GM23338 (cell line): Measurements from ENCODE around the gene TAPBPL. TPM values are rescaled to one million over a fixed set of nuclear protein-coding genes. Genes with fewer than 3 reads are reported as not detected.

Experiments used
- ATAC-seq: fragments of 200-7000 bp; cut with Tn5 transposase; 3 replicates; pipeline ENCODE4 v1.9.1; 2020
- DNase-seq: peaks from one replicate; pipeline ENCODE4 v3.0.0-alpha.2; 2015; ENCODE audit warnings: low spot score
- H2AFZ ChIP-seq: fragments of 200-600 bp; sonication (generic); 2 replicates; pipeline ENCODE4 v1.8.0; 2016; ENCODE audit warnings: antibody characterized with exemption, mild to moderate bottlenecking, moderate library complexity
- H3F3A ChIP-seq: fragments of 200-600 bp; sonication (generic); replicated peaks from 2 replicates; pipeline ENCODE4 v1.8.0; 2017; ENCODE audit warnings: antibody characterized with exemption, mixed run types, low read depth
- H3K27ac ChIP-seq: fragments of 200-600 bp; sonication (generic); 2 replicates; pipeline ENCODE4 v1.6.1; 2016; ENCODE audit warnings: low read depth
- H3K27me3 ChIP-seq: fragments of 200-600 bp; sonication (generic); 2 replicates; pipeline ENCODE4 v1.8.0; 2016; ENCODE audit warnings: mild to moderate bottlenecking, mixed run types, moderate library complexity; ENCODE audit not compliant: insufficient read depth
- H3K36me3 ChIP-seq: fragments of 200-600 bp; sonication (generic); 2 replicates; pipeline ENCODE4 v1.8.0; 2016; ENCODE audit warnings: mild to moderate bottlenecking; ENCODE audit not compliant: insufficient read depth
- H3K4me1 ChIP-seq: fragments of 200-600 bp; sonication (generic); 2 replicates; pipeline ENCODE4 v1.8.0; 2016; ENCODE audit warnings: mild to moderate bottlenecking, moderate library complexity; ENCODE audit not compliant: insufficient read depth
- H3K4me2 ChIP-seq: fragments of 200-600 bp; sonication (generic); 2 replicates; pipeline ENCODE4 v1.7.1; 2017; ENCODE audit warnings: mixed run types
- H3K4me3 ChIP-seq: fragments of 200-600 bp; sonication (generic); 2 replicates; pipeline ENCODE4 v1.6.1; 2016; ENCODE audit warnings: mixed run types
- H3K79me2 ChIP-seq: fragments of 200-600 bp; sonication (generic); replicated peaks from 2 replicates; pipeline ENCODE4 v1.8.0; 2017; ENCODE audit warnings: mild to moderate bottlenecking; ENCODE audit not compliant: insufficient read depth
- H3K9me2 ChIP-seq: fragments of 200-600 bp; sonication (generic); 2 replicates; pipeline ENCODE4 v1.8.0; 2017; ENCODE audit not compliant: insufficient read depth
- H4K20me1 ChIP-seq: fragments of 200-600 bp; sonication (generic); replicated peaks from 2 replicates; pipeline ENCODE4 v1.8.0; 2017; ENCODE audit warnings: mild to moderate bottlenecking; ENCODE audit not compliant: insufficient read depth
- H3K27ac Mint-ChIP-seq: 2 replicates; pipeline ENCODE4 v1.8.0; 2020; ENCODE audit warnings: inconsistent platforms, mild to moderate bottlenecking, moderate library complexity, mixed read lengths
- H3K27me3 Mint-ChIP-seq: 3 replicates; pipeline ENCODE4 v1.8.0; 2022; ENCODE audit warnings: low read depth, mild to moderate bottlenecking, moderate library complexity, mixed read lengths, inconsistent platforms; ENCODE audit not compliant: insufficient read depth, poor library complexity
- H3K36me3 Mint-ChIP-seq: 3 replicates; pipeline ENCODE4 v1.8.0; 2021; ENCODE audit warnings: low read depth, mild to moderate bottlenecking, inconsistent platforms, moderate library complexity, mixed read lengths
- H3K4me1 Mint-ChIP-seq: 3 replicates; pipeline ENCODE4 v1.8.0; 2020; ENCODE audit warnings: mild to moderate bottlenecking, inconsistent platforms, mixed read lengths
- H3K4me3 Mint-ChIP-seq: 3 replicates; pipeline ENCODE4 v1.8.0; 2021; ENCODE audit warnings: moderate library complexity, mild to moderate bottlenecking, inconsistent platforms, mixed read lengths
- H3K9me3 Mint-ChIP-seq: 3 replicates; pipeline ENCODE4 v1.8.0; 2020; ENCODE audit warnings: moderate library complexity, mild to moderate bottlenecking, inconsistent platforms, mixed read lengths
- CREB1 ChIP-seq: fragments of 250-450 bp; sonication (Bioruptor Pico); IDR thresholded peaks from 2 replicates; pipeline ENCODE4 v1.5.0; 2020; ENCODE audit warnings: low read depth, mild to moderate bottlenecking, moderate library complexity
- CTCF ChIP-seq, 2 experiments: fragments of 200-600 bp in 1 of 2; sonication (generic) in 1 of 2; conservative IDR thresholded peaks; 2 replicates each; pipeline versions ENCODE4 v1.5.1 to v1.6.1; 2016 to 2017; ENCODE audit warnings: antibody characterized with exemption in 2 of 2, low read depth in 2 of 2, mild to moderate bottlenecking in 2 of 2, moderate library complexity in 1 of 2
- ETS1 ChIP-seq: IDR thresholded peaks from 2 replicates; pipeline ENCODE4 v1.6.1; 2016; ENCODE audit warnings: antibody characterized with exemption
- EZH2 ChIP-seq: fragments of 200-600 bp; sonication (generic); IDR thresholded peaks from one replicate; pipeline ENCODE4 v1.8.0; 2017; ENCODE audit warnings: antibody characterized with exemption, mild to moderate bottlenecking, low read depth; ENCODE audit not compliant: unreplicated experiment
- EZH2phosphoT487 ChIP-seq: fragments of 200-600 bp; sonication (generic); IDR thresholded peaks from one replicate; pipeline ENCODE4 v1.8.1; 2018; ENCODE audit warnings: antibody characterized with exemption; ENCODE audit not compliant: unreplicated experiment
- JUNB ChIP-seq: IDR thresholded peaks from one replicate; pipeline ENCODE4 v1.6.1; 2016; ENCODE audit warnings: antibody characterized with exemption; ENCODE audit not compliant: unreplicated experiment
- NANOG ChIP-seq: IDR thresholded peaks from 2 replicates; pipeline ENCODE4 v1.6.1; 2016; ENCODE audit warnings: antibody characterized with exemption, borderline replicate concordance
- POLR2AphosphoS5 ChIP-seq: IDR thresholded peaks from 2 replicates; pipeline ENCODE4 v1.6.1; 2016; ENCODE audit warnings: antibody characterized with exemption, low read depth
- REST ChIP-seq: IDR thresholded peaks from one replicate; pipeline ENCODE4 v1.6.1; 2018; ENCODE audit warnings: antibody characterized with exemption; ENCODE audit not compliant: unreplicated experiment
- STAT1 ChIP-seq: IDR thresholded peaks from one replicate; pipeline ENCODE4 v1.6.1; 2016; ENCODE audit warnings: antibody characterized with exemption; ENCODE audit not compliant: unreplicated experiment
- ZNF114 ChIP-seq: fragments of 250-450 bp; sonication (Bioruptor Pico); IDR thresholded peaks from 2 replicates; pipeline ENCODE4 v1.5.0; 2020; ENCODE audit warnings: mild to moderate bottlenecking, moderate library complexity
- ZNF331 ChIP-seq: fragments of 250-450 bp; sonication (Bioruptor Pico); IDR thresholded peaks from 2 replicates; pipeline ENCODE4 v1.5.0; 2020; ENCODE audit warnings: low read depth, mild to moderate bottlenecking, moderate library complexity
- ZNF462 ChIP-seq: fragments of 250-450 bp; sonication (Bioruptor Pico); IDR thresholded peaks from 2 replicates; pipeline ENCODE4 v1.5.0; 2020; ENCODE audit warnings: mild to moderate bottlenecking, moderate library complexity
- polyA plus RNA-seq: library from polyadenylated mRNA; unstranded; fragments of >200 nt; fragmentation: Nextera tagmentation; extraction: Ambion mirVana; gene quantifications from 2 replicates; pipeline ENCODE4 v1.2.1, GENCODE V29; 2016
- total RNA-seq: library from RNA; depleted of rRNA; stranded (reverse); fragments of >200 nt; shearing (Covaris generic); gene quantifications from 2 replicates; pipeline ENCODE4 v1.2.3, GENCODE V29; 2014

The TAPBPL gene
- total and polyA plus RNA-seq, 2 experiments from 2014 or later: 0.59 to 0.65 TPM

GRCh38 chr12:6500466-6500865 is 48.6 kb downstream of the TAPBPL start:
- no peak overlapping the region for H2AFZ ChIP-seq
- no peak overlapping the region for H3K4me3 ChIP-seq
- no peak overlapping the region for H3K27ac Mint-ChIP-seq
- DNase-seq (no peak), ATAC-seq (no peak)
- no peaks in the 10 kb centered on the region for H3K9me2 ChIP-seq
- no peak overlapping the region for H3K4me2 ChIP-seq
- H3K27ac ChIP-seq: no peak overlapping the region
- H3K27me3 Mint-ChIP-seq: no peaks in the 10 kb centered on the region
- H3K9me3 Mint-ChIP-seq: no peaks in the 10 kb centered on the region
- H3F3A ChIP-seq: no peaks in the 10 kb centered on the region
- peaks cover 3% of the 10 kb centered on the region; the same call in 2 of the 3 replicates for H3K4me1 Mint-ChIP-seq
- no peaks in the 10 kb centered on the region for H3K27me3 ChIP-seq
- peaks cover 45% of the 10 kb centered on the region for H3K36me3 Mint-ChIP-seq
- TF ChIP-seq ZNF114 (no peak), ETS1 (no peak), POLR2AphosphoS5 (no peak), STAT1 (no peak), ZNF462 (CRISPR knock-in tag) (no peak), CREB1 (CRISPR knock-in tag) (no peak), ZNF331 (CRISPR knock-in tag) (no peak), NANOG (no peak), REST (no peak), EZH2phosphoT487 (no peak), JUNB (no peak), CTCF (conservative IDR thresholded peaks at IDR 0.05; ENCODE audit: low read depth in 2 of 2) (no peak), EZH2 (no peak)
- H3K4me3 Mint-ChIP-seq: no peak overlapping the region
- H4K20me1 ChIP-seq: peaks cover 19% of the 10 kb centered on the region
- peaks cover 34% of the 10 kb centered on the region for H3K36me3 ChIP-seq
- peaks cover 6% of the 10 kb centered on the region for H3K4me1 ChIP-seq
- H3K79me2 ChIP-seq: peaks cover 85% of the 10 kb centered on the region
